ENCODE results near the gene VSIG4. TPM values are rescaled to one million over a fixed set of nuclear protein-coding genes. Genes with fewer than 3 reads are reported as not detected.
"Not testable (repeated sequence)": the region's sequence is repeated elsewhere in the genome, so short reads cannot be mapped to it uniquely, and the experiment has no call there.

VSIG4 gene, protein sequence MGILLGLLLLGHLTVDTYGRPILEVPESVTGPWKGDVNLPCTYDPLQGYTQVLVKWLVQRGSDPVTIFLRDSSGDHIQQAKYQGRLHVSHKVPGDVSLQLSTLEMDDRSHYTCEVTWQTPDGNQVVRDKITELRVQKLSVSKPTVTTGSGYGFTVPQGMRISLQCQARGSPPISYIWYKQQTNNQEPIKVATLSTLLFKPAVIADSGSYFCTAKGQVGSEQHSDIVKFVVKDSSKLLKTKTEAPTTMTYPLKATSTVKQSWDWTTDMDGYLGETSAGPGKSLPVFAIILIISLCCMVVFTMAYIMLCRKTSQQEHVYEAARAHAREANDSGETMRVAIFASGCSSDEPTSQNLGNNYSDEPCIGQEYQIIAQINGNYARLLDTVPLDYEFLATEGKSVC
- total RNA-seq = not detected in 2 replicates
- long read RNA-seq = 0 reads

DNA sequence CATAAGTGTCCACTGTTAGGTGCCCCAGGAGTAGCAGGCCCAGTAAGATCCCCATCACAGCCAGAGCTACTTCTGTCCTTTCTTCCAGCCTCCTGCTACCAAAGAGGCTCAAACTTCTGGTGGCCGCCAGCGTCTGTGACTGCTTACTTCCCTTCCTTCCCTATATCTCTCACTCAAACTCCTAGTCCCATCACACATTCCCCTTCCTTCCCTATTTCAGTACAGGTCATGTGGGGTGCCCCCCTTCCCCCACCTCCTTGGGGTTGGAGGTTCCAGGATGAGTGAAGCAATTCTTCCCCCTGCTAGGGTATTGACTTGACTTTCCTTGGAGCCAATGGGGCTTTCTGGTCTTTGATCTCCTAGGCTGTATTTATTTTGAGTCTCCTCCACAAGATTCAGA, at the start of gene VSIG4:
TSS of gene VSIG4 (minus strand) at position 137 of the 400 bp plus-strand sequence. CDS start at position 55, 82 bp downstream.
- peaks cover 5% of the 10 kb centered on the region for H3K4me1 Mint-ChIP-seq
- H3K4me3 Mint-ChIP-seq = no peak within 1 kb of the TSS
- H3K9me3 Mint-ChIP-seq = peaks cover 2% of the 10 kb centered on the region
- no peaks in the 10 kb centered on the region for H3K27me3 Mint-ChIP-seq (ENCODE audit: low read depth)
- H3K36me3 Mint-ChIP-seq (ENCODE audit: low read depth) = peaks cover 2% of the 10 kb centered on the region
- TF ChIP-seq, protein P1, sequence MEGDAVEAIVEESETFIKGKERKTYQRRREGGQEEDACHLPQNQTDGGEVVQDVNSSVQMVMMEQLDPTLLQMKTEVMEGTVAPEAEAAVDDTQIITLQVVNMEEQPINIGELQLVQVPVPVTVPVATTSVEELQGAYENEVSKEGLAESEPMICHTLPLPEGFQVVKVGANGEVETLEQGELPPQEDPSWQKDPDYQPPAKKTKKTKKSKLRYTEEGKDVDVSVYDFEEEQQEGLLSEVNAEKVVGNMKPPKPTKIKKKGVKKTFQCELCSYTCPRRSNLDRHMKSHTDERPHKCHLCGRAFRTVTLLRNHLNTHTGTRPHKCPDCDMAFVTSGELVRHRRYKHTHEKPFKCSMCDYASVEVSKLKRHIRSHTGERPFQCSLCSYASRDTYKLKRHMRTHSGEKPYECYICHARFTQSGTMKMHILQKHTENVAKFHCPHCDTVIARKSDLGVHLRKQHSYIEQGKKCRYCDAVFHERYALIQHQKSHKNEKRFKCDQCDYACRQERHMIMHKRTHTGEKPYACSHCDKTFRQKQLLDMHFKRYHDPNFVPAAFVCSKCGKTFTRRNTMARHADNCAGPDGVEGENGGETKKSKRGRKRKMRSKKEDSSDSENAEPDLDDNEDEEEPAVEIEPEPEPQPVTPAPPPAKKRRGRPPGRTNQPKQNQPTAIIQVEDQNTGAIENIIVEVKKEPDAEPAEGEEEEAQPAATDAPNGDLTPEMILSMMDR (conservative IDR thresholded peaks at IDR 0.05) = no peak
- DNase-seq (ENCODE audit: low read depth, low spot score) = no peak
- no peak within 1 kb of the TSS for H3K27ac Mint-ChIP-seq (ENCODE audit: unreplicated experiment)

DNA sequence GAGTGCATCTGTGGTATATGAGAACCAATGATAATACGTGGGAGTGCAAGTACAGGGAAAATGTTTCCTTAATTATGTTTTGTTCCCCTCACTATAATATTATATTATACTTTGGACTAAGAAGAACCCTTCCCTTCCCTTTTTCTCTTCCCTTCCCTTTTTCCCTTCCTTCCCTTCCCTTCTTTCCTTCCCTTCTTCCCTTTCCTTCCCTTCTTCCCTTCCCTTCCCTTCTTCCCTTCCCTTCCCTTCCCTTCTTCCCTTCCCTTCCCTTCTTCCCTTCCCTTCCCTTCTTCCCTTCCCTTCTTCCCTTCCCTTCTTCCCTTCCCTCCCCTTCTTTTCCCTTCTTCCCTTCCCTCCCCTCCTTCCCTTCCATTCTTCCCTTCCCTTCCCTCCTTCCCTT, 36.9 kb upstream of the VSIG4 start:
- Mint-ChIP-seq H3K27ac (ENCODE audit: unreplicated experiment) (no peak overlapping the region), H3K27me3 (ENCODE audit: low read depth) (no peaks in the 10 kb centered on the region), H3K36me3 (ENCODE audit: low read depth) (no peaks in the 10 kb centered on the region), H3K4me3 (no peak overlapping the region), H3K9me3 (peaks cover 15% of the 10 kb centered on the region), H3K4me1 (peaks cover 6% of the 10 kb centered on the region)
- no peak for DNase-seq (ENCODE audit: low read depth, low spot score)
- TF ChIP-seq, protein P1 (conservative IDR thresholded peaks at IDR 0.05) = no peak

DNA sequence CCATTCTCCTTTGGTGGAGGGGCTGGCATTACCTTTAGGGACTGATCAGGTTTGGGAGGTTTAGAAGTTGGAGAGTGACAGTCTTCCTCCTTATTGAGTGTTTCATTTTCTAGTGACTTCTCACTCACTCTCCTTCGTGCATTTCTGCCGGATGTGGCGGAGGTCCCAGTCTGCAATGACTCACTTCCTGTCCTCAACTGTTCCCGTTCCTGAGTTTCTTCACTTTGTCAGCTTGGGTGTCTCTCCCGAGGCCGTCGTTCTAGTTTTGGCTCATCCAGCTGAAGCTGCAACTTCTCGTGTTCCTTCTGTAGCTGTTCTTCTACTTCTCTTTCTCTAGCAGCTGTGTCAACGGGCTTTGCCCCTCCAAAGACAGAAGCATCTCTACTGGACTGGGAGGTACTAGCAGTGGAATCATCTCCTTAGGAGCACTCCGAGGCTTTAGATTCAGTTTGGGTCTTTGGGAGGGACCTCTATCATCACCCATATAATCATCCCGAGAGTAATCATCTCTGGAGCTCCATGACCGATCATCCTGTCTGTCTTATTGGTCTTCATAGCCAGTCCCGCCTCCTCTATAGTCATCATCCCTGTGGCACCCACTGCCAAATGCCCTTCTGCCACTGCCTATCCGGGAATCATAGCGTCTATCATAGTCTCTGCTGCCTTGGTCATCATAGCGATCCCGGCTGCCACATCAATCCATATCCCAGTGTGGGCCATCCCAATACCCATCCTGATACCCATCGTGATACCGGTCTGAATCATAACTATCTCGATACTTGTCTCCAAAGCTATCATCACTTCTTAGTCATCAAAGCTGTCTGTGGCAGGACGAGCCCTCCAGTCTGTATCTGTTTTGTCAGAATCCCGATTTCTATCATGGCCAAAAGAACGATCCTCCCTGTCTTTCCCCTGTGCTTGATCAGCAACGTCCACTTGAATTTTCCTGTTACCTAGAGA, 35.3 kb upstream of the VSIG4 start:
- H3K4me3 Mint-ChIP-seq = no peak overlapping the region
- H3K9me3 Mint-ChIP-seq = peaks cover 14% of the 10 kb centered on the region
- DNase-seq (ENCODE audit: low read depth, low spot score) = no peak

DNA sequence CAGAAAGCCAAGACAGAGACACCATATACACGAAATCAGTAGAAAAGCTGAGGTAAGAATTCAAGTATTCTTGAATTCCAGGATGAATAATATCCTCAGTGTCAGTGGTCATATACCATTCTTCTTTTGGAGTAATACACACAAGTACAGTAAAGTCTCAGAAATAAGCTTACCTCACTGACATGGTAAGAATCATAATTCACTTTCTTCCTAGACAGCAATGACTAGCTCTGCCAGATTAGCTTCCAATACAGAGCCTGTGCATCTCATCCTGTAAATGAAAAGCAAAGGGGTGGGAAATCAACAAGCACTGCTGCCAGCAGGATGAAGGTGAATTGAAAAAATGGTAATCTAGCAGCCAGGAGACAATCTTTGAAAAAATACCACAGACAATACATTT, 31.2 kb upstream of the VSIG4 start:
- Mint-ChIP-seq H3K36me3 (ENCODE audit: low read depth) (no peaks in the 10 kb centered on the region), H3K4me3 (no peak overlapping the region), H3K27me3 (ENCODE audit: low read depth) (no peaks in the 10 kb centered on the region), H3K9me3 (peaks cover 8% of the 10 kb centered on the region), H3K4me1 (peaks cover 6% of the 10 kb centered on the region), H3K27ac (ENCODE audit: unreplicated experiment) (no peak overlapping the region)
- DNase-seq (ENCODE audit: low read depth, low spot score) = no peak
- TF ChIP-seq, protein P1 (conservative IDR thresholded peaks at IDR 0.05) = no peak

More for the DNA sequence above, 35.3 kb upstream of the VSIG4 start:
- TF ChIP-seq, protein P1 (conservative IDR thresholded peaks at IDR 0.05) = no peak
- Mint-ChIP-seq H3K27me3 (ENCODE audit: low read depth) (no peaks in the 10 kb centered on the region), H3K27ac (ENCODE audit: unreplicated experiment) (no peak overlapping the region), H3K36me3 (ENCODE audit: low read depth) (no peaks in the 10 kb centered on the region), H3K4me1 (peaks cover 6% of the 10 kb centered on the region)

DNA sequence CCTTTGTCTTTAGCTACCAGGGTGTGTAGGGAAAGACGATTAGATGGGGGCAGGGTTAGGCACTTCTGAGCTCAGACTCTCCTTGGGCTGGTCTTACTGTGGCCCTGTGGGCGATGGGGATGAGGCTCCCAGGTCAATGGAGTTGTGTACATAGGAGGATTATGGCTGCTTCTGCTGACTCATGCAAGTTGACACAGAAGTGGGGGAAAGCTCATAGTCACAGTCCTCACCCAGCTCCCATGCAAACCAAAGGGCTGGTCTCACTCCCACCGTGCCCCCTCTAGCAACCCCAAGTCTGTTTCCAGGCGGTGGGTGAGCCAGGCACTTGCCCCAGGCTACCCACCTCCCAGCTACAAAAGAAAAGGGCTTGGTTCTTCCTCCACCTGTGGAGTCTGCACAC, 24.4 kb upstream of the VSIG4 start:
- TF ChIP-seq, protein P1 (conservative IDR thresholded peaks at IDR 0.05) = no peak
- Mint-ChIP-seq H3K36me3 (ENCODE audit: low read depth) (no peaks in the 10 kb centered on the region), H3K4me1 (no peaks in the 10 kb centered on the region), H3K4me3 (no peak overlapping the region), H3K27ac (ENCODE audit: unreplicated experiment) (no peak overlapping the region), H3K27me3 (ENCODE audit: low read depth) (no peaks in the 10 kb centered on the region), H3K9me3 (no peaks in the 10 kb centered on the region)
- no peak for DNase-seq (ENCODE audit: low read depth, low spot score)

DNA sequence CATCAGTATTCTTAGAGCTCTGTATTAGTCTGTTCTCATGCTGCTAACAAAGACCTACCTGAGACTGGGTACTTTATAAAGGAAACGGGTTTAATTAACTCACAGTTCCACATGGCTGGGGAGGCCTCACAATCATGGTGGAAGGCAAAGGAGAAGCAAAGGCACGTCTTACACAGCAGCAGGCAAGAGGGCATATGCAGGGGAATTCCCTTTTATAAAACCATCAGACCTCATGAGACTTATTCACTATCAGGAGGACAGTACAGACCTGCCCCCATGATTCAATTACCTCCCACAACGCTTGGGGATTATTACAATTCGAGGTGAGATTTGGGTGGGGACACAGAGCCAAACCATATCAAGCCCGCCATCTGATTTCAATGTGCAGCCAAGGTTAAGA, 17.1 kb upstream of the VSIG4 start:
- not testable (repeated sequence) for H3K27ac Mint-ChIP-seq (ENCODE audit: unreplicated experiment); H3K9me3 Mint-ChIP-seq; DNase-seq (ENCODE audit: low read depth, low spot score); H3K4me1 Mint-ChIP-seq; H3K4me3 Mint-ChIP-seq; H3K36me3 Mint-ChIP-seq (ENCODE audit: low read depth); H3K27me3 Mint-ChIP-seq (ENCODE audit: low read depth)

All from neural crest cell (in vitro differentiated cells).